Breast epithelium (tissue), 3 donors: ENCODE data around the gene NTSR2.

ENCODE experiments used
- POLR2A ChIP-seq: fragments of 450-650 bp; IDR thresholded peaks from one replicate; pipeline ENCODE4 v1.6.1; 2016; ENCODE audit warnings: antibody characterized with exemption, mild to moderate bottlenecking, moderate library complexity
- POLR2AphosphoS5 ChIP-seq, 3 donors: sonication (generic); formaldehyde crosslinking; IDR thresholded peaks; one replicate each; pipeline ENCODE4 v1.6.1; 2017; ENCODE audit warnings: antibody characterized with exemption in 3 of 3
- TF ChIP-seq, protein P1 (sequence below), 3 donors: fragments of 450-650 bp; IDR thresholded peaks; one replicate each; pipeline ENCODE4 v1.5.1; 2016 to 2017; ENCODE audit warnings: antibody characterized with exemption in 3 of 3, mild to moderate bottlenecking in 3 of 3, moderate library complexity in 3 of 3

DNA sequence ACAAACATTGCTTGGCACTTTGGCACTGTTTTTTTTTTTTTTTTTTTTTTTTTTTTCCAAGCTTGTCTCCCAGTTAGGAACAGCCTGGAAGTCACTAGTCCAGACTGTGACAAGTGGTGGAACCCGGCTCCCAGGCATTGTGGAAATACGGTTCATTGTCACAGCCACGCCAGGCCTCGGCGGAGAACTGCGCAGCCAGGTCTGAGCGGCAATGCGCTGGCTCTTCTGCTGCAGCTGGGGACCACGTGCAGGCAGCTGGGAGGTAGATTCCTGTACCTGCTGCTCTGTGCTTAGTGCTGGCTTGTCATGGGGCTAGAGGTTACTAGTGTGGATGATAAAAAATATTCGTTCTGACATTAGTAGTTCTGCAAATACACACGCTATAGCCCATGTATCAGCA lies 5.0 kb downstream of the NTSR2 start:
- TF ChIP-seq, protein P1, sequence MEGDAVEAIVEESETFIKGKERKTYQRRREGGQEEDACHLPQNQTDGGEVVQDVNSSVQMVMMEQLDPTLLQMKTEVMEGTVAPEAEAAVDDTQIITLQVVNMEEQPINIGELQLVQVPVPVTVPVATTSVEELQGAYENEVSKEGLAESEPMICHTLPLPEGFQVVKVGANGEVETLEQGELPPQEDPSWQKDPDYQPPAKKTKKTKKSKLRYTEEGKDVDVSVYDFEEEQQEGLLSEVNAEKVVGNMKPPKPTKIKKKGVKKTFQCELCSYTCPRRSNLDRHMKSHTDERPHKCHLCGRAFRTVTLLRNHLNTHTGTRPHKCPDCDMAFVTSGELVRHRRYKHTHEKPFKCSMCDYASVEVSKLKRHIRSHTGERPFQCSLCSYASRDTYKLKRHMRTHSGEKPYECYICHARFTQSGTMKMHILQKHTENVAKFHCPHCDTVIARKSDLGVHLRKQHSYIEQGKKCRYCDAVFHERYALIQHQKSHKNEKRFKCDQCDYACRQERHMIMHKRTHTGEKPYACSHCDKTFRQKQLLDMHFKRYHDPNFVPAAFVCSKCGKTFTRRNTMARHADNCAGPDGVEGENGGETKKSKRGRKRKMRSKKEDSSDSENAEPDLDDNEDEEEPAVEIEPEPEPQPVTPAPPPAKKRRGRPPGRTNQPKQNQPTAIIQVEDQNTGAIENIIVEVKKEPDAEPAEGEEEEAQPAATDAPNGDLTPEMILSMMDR (IDR thresholded peaks at IDR 0.05), result no peak
- TF ChIP-seq POLR2AphosphoS5 (IDR thresholded peaks at IDR 0.05) (no peak), POLR2A (no peak)
